ENCODE measurements around the gene RTF1. TPM values are rescaled to one million over a fixed set of nuclear protein-coding genes. Genes with fewer than 3 reads are reported as not detected.

RTF1 gene
- polyA plus RNA-seq, 1 experiment, result 40.8 TPM

DNA sequence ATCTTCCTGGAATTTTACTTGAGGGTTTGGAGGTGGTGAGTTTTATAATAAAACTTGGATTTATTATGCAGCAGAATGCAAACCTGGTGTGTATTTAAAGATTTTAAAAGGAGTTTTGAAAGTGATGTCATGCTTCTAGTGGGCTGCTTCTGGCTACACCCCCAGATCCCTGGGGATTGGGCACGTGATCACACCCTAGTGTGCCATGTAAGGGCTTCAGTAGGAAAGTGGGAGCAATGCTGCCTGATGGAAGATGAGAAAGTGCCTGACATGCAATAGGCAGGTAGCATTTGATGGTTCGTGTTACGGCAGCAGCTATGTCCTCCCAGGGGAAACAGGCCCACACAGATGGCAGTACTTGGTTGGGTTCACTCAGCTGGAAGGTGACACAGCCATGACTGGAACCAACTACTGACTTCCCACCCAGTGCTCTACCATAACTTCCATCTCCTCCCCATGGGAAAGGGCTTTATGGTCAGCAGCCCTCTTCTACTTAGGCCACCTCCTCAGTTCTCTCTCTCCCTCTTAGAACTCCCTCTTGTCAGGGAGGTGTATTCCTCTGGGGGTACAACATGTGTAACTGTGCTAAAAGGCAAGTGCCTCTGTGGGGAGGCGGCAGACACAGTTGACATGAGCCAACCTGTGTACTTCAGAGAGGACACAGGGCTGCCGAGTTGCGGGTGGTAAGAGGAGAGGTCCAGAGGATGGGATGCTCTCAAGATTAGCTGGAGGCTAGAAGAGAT lies 82.4 kb downstream of the RTF1 start:
- no peak overlapping the region for H3K27ac ChIP-seq (ENCODE audit: low read depth, low read length)
- TF ChIP-seq, protein P1, sequence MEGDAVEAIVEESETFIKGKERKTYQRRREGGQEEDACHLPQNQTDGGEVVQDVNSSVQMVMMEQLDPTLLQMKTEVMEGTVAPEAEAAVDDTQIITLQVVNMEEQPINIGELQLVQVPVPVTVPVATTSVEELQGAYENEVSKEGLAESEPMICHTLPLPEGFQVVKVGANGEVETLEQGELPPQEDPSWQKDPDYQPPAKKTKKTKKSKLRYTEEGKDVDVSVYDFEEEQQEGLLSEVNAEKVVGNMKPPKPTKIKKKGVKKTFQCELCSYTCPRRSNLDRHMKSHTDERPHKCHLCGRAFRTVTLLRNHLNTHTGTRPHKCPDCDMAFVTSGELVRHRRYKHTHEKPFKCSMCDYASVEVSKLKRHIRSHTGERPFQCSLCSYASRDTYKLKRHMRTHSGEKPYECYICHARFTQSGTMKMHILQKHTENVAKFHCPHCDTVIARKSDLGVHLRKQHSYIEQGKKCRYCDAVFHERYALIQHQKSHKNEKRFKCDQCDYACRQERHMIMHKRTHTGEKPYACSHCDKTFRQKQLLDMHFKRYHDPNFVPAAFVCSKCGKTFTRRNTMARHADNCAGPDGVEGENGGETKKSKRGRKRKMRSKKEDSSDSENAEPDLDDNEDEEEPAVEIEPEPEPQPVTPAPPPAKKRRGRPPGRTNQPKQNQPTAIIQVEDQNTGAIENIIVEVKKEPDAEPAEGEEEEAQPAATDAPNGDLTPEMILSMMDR (IDR thresholded peaks at IDR 0.05; ENCODE audit: low read depth, low read length), result no peak
- H3K9me3 ChIP-seq (ENCODE audit: control insufficient read depth, insufficient read depth, low read length), result peaks cover 6% of the 10 kb centered on the region; the same call in 1 of the 2 replicates
- H3K27me3 ChIP-seq (ENCODE audit: control insufficient read depth, insufficient read depth, low read length), result peaks cover 44% of the 10 kb centered on the region
- POLR2A ChIA-PET, result no interaction called here
- CTCF ChIA-PET, result no interaction called here
- no peak for DNase-seq (ENCODE audit: low read depth, low spot score)
- H3K4me3 ChIP-seq (ENCODE audit: low read depth, low read length), result no peak overlapping the region

GRCh38 chr15:41501191-41501917 lies 84.5 kb downstream of the RTF1 start:
- peak overlapping the region; percentile 45 for H3K4me3 ChIP-seq (ENCODE audit: low read depth, low read length)
- no peak for DNase-seq (ENCODE audit: low read depth, low spot score)
- ChIA-PET CTCF (no interaction called here), POLR2A (interaction anchor here (0.5 kb wide), 1 partner anchor 912 kb away, joined by 3 read pairs; no protein-coding TSS in a partner anchor)
- H3K27ac ChIP-seq (ENCODE audit: low read depth, low read length), result no peak overlapping the region
- H3K9me3 ChIP-seq (ENCODE audit: control insufficient read depth, insufficient read depth, low read length), result peaks cover 6% of the 10 kb centered on the region; the same call in 1 of the 2 replicates
- TF ChIP-seq, protein P1 (IDR thresholded peaks at IDR 0.05; ENCODE audit: low read depth, low read length), result no peak
- H3K27me3 ChIP-seq (ENCODE audit: control insufficient read depth, insufficient read depth, low read length), result peaks cover 26% of the 10 kb centered on the region

DNA sequence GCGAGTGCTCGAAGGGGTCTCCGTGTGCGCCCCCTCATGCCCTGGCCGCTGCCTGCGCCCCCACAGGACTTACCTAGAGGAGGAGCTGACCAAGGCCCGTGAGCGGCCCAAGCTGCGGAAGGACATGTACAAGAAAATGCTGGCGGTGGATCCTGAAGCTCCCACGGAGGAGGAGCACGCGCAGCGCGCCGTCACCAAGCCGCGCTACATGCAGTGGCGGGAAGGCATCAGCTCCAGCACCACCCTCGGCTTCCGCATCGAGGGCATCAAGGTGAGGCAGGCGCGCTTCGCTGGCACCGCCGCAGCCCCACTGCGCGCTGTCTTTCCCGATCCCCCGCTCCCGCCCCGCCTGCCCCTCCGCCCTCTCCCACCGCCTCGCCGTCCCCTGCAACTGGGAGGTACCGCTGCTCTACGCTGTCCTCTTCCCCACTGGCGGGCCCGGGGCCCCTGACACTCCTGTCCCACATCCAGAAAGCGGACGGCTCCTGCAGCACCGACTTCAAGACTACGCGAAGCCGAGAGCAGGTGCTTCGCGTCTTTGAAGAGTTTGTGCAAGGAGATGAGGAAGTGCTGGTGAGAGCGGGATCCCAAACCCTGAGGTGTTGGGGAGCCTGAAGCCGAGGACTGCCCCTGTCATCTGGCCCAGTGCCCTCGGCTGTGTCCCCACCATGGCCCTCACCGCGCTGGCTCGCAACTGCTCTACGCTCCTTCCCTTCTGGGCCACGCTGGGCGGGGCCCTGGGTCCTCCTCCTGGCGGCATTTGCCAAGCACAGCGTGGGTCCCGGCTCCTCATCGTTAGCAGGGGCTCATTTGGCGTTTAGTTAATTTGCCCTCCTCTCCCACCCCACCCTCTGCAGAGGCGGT lies 85.3 kb downstream of the RTF1 start:
- H3K9me3 ChIP-seq (ENCODE audit: control insufficient read depth, insufficient read depth, low read length), result peaks cover 6% of the 10 kb centered on the region; the same call in 1 of the 2 replicates
- no peak overlapping the region for H3K27ac ChIP-seq (ENCODE audit: low read depth, low read length)
- CTCF ChIA-PET, result no interaction called here
- POLR2A ChIA-PET, result no interaction called here
- no peak overlapping the region for H3K4me3 ChIP-seq (ENCODE audit: low read depth, low read length)
- TF ChIP-seq, protein P1 (IDR thresholded peaks at IDR 0.05; ENCODE audit: low read depth, low read length), result no peak
- DNase-seq (ENCODE audit: low read depth, low spot score), result no peak
- H3K27me3 ChIP-seq (ENCODE audit: control insufficient read depth, insufficient read depth, low read length), result peaks cover 26% of the 10 kb centered on the region

GRCh38 chr15:41502795-41503668 lies 86.1 kb downstream of the RTF1 start:
- H3K4me3 ChIP-seq (ENCODE audit: low read depth, low read length), result no peak overlapping the region
- peaks cover 29% of the 10 kb centered on the region for H3K27me3 ChIP-seq (ENCODE audit: control insufficient read depth, insufficient read depth, low read length)
- H3K27ac ChIP-seq (ENCODE audit: low read depth, low read length), result no peak overlapping the region
- ChIA-PET POLR2A (no interaction called here), CTCF (interaction anchor here (0.6 kb wide), 1 partner anchor 564 kb away, joined by 3 read pairs; no protein-coding TSS in a partner anchor)
- DNase-seq (ENCODE audit: low read depth, low spot score), result no peak
- TF ChIP-seq, protein P1 (IDR thresholded peaks at IDR 0.05; ENCODE audit: low read depth, low read length), result no peak
- peaks cover 6% of the 10 kb centered on the region; the same call in 1 of the 2 replicates for H3K9me3 ChIP-seq (ENCODE audit: control insufficient read depth, insufficient read depth, low read length)

Data from AG04450 (cell line).